ENCODE measurements around the gene FOXD2.
"Not testable (repeated sequence)": the region's sequence is repeated elsewhere in the genome, so short reads cannot be mapped to it uniquely, and the experiment has no call there.

Gene FOXD2

DNA sequence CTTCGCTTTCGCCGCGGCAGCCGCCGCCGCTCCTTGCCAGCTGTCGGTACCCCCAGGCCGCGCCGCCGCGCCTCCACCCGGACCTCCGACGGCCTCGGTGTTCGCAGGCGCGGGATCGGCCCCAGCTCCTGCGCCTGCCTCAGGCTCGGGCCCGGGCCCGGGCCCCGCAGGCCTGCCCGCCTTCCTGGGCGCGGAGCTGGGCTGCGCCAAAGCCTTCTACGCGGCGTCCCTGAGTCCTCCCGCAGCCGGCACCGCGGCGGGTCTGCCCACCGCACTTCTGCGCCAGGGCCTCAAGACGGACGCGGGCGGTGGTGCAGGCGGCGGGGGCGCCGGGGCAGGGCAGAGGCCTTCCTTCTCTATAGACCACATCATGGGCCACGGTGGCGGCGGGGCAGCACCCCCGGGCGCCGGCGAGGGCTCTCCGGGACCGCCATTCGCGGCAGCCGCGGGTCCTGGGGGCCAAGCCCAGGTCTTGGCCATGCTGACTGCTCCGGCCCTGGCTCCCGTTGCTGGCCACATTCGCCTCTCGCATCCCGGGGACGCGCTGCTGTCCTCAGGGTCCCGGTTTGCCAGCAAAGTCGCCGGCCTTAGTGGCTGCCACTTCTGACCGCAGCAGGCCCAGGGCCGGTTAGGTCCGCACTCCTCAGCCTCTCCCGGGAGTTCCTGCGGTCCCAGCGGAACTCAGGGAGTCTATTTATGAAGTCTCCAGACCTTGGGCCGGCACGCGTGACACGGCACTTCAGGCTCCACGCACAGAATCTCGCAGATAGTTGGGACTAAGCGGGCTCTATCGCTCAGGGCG lies 1.4 kb downstream of the FOXD2 start:
- DNase-seq (ENCODE audit: low read depth in 2 of 3, low spot score in 1 of 3) = no peak

DNA sequence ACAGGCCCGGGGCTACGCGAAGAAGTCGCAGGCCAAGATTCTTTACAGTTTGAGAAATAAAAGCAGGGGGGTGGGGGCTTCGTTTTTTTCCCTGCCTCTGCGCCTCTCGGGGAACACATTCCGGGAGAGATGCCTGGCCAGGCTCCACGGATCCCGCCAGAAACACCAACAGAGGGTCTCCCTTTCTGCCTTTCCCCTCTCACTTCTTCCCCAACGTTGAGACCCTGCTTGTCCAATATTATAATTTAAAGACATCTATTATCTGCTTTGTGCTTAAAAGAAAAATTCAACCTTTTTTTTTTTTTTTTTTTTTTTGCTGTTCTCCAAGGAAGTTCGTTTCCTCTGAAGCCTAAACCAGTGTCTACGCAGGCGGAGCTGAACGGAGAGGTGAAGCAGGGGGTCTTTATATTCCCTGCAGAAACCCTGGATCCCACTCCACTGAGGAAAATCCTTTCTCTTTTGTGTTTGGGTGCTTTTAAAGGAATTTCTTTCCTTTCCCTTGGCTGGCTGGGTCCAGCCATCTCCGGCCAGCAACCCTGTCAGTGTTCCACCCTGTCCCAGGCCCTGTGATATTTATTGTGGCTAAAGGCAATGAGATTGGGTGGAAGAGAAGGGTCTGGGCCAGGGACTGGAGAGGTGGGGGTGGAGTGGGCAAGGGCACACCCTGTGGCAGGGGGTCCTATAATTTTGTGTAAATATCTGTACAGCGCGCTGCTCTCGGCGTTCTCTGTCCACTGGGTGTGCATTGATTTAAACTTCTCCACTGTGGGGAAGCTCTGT lies 2.2 kb downstream of the FOXD2 start:
- no peak for DNase-seq (ENCODE audit: low read depth in 2 of 3, low spot score in 1 of 3)

DNA sequence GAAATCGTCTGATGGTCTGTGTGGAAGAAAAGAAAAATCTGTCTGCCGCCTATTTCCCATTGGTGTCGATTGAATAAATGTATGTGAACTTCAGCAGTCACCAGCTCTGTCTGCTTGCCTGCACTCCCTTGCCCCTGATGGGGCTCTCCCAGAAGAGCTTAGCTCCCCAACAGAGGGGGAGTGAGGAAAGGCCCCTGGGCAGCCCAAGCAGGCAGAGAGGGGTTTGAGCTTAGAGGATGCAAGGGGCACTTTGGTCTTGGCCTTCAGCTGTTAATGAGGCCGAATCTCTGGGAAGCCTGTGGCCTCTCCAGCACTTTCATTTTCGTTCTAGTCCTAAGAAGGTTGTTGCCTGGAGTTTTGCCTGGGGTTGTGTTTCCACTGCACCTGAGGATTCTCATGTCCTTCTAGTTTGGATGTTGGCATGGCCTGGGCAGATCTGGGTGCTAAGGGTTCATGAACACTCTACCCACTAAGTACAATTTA lies 2.8 kb downstream of the FOXD2 start:
- no peak for DNase-seq (ENCODE audit: low read depth in 2 of 3, low spot score in 1 of 3)

DNA sequence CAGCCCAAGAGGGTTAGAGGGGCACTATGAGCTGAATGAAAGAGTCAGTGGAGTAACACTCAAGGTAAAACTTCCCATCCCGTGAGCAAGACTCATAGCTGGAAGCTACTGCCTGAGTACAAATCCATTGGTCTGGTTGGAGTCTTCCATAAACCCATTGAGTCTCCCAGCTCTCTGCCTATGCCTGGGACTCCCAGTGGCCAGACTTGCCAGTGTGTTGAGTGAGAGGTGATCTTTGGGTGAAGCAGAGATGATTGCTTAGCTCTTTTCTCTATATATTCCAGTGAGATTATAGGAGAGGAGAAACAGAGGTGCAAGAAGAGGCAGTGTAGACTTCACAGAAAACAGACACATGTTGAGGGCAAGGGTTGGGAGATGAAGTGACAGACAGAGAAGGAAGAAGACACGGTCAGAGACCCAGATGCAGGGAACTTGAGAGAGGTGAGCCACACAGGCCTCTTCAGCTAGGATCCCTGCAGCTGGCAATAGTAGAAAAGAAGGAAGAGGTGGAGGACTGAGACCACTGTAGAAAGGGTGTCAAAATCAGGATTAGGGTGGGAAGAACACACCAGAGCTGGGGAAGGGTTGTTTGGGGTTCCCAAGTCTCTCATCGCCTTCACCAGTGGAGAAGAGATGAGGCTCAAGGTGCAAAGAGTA lies 3.7 kb downstream of the FOXD2 start:
- DNase-seq (ENCODE audit: low read depth in 2 of 3, low spot score in 1 of 3) = no peak

DNA sequence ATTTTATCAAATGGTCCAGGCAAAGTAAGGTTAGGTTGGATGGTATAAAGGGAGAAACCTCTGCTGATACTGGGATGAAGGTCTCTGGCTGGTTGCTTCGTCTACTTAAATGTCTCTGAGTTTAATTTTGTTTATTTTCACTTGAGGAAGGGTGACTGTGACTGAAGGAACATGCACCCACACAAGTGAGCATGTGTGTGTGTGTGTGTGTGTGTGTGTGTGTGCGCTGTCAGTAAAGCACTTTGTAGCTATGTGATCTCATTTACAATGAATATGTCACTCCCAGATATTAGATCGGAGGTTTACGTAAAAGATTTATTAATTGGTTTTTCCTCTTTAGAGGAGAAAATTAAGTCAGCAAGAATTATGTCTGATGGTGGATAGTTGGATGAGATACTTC lies 4.4 kb downstream of the FOXD2 start:
- DNase-seq (ENCODE audit: low read depth in 2 of 3, low spot score in 1 of 3) = no peak

DNA sequence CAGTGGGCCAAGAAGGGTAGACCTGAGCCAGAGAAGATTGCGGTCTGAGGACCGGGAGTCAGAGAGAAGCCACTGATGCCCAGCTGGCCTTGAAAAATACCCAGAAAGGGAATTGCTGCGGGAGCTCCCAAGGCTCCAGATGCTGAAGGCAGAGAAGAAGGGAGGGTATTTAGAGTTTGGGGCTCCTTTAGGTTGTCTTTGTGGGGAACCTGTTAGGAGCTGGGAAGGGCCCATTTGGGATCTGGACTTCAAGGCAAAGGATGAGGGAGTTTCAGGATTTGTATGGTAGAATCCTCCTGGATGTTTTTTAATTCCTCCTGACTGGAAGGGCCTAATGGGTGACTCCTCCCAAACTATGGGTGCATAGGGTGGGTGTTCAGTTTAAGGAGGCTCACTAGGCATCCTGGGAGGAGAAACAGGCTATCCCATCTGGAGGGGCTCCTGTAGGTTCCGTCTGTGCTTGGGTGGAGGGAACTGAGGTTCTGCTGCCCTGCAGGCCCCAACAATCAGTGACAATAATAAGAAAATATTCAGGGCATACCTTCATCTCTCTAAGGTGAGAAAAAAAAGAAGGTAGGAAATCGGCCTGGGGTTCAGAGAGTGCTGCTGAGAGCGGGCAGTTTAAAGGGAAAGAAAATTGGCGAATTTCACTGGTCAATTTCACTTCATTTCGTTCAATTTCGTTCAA lies 5.1 kb downstream of the FOXD2 start:
- DNase-seq (ENCODE audit: low read depth in 2 of 3, low spot score in 1 of 3) = no peak

DNA sequence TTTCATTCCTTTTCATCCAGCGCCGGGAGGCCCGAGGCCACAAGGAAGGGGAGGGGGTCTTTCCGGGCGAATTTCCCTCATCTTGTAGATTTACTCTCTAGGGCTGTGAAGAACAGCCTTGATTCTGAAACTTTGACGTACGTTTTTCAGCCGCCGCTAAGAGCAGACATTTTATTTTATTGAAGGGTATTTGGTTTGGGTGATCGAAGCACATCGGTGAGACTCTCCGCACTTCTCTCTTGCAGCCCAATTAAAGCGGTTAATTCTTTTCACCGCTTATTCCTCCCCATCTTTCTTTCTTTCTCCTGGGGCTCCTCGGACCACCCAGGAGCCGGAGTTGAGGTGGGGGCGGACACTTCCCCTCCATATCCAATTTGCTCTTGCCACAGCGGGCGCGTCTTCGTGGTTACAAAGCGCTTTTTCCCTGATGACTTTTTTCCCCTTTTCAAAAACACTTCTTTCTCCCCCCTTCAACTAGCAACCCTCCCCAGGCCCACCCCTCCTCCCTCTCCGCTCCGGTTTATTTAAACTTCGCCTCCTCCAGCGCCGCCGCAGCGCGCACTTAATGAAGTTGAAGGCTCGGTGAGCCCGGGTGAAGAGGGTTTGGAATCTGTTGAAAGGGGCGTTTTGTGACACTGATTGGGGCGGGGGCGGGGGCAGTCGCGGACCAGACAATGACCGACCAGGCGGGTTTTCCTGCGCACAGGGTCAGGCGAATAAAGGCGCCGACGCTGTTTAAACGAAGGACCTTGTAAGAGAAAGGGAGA lies 5.9 kb downstream of the FOXD2 start:
- DNase-seq (ENCODE audit: low read depth in 2 of 3, low spot score in 1 of 3) = no peak

DNA sequence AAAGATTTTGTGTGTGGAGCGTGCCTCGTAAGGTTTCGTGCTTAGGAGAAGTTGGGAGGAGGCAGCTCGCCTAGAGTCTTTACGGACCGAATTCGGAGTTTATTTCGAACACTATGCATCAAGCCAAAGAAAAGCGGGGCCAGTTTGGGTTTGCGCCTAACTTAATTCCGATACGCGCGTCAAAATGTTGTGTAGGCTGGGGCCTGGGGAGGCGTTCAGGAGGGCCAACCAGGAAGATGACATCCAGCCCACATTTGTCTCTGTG lies 6.4 kb downstream of the FOXD2 start:
- DNase-seq (ENCODE audit: low read depth in 2 of 3, low spot score in 1 of 3) = no peak

DNA sequence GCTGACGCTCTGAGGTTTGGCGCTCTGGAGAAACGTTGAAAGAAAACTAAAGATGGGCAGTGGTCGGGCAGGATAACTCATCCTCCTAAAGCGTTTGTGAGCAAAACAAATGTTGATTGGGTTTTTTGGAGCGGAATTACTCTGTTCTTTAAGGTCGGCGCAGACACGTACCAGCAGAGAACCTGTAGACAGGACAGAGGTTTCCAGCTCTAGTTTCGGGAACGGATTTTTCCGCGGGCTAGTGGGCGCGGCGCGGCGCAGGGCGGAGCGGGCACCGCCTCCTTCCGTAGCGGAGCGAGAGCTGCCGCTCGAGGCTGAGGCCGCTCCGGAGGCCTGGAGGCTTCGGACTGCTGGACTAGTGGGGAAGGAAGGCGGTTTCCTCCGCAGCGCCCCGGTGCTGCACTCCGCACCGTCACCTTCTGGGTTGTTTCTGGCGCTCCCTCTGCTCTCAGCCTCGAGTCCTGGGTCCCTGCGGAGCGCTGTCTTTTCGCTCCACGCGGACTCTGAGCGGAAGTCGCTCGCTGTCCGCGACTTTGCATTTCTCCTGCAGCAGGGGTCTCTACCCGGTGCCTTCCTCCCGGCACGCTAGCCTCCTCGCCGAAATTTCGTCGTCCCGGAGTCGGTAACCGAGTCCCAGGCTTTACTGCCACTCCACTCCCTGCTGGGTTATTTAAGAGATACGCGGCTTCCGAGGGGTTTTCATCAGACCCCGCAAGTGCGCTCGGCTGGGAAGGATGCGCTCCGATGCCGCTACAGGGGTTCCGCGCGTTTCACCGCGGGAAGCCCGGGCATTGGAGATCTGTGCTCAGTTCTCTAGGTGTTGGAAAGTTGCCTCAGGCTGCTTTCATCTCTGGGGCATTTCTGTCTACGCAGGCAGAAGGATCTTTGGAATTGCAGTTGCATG lies 7.0 kb downstream of the FOXD2 start:
- DNase-seq (ENCODE audit: low read depth in 2 of 3, low spot score in 1 of 3) = no peak

DNA sequence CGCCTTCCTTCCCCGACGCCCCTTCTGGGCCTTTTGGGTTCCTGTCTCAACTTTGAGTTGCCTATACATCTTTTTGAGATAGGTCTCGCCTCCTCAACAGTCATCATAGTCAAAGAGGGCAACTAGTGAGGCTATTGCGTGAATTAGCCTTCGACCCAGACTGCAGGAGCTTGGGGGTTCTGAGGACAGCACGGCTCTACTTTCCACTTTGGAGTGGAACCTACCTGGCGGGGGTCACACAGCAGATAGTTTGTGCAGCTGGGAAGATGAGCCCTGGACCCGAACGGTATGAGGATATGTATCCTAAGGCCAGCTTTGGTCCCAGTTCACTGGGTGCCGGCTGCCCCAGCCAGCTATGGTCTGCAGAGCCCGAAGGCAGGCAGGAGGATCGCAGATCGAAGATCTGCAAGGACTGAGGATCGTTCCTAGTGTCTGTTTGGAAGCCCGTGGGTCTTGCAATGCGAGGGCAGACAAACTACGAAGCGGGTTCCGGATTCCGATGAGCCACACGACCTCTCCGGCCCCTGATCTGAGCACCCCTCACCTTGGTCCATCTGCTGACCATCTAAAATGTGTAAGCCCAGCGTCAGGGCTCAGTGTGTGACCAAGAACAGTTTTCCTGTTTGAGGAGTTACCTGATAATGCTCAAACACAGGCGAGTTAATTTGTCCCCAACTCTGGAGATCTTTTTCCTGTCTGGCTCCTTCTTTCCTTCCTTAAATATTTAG lies 8.1 kb downstream of the FOXD2 start:
- DNase-seq (ENCODE audit: low read depth in 2 of 3, low spot score in 1 of 3) = no peak

DNA sequence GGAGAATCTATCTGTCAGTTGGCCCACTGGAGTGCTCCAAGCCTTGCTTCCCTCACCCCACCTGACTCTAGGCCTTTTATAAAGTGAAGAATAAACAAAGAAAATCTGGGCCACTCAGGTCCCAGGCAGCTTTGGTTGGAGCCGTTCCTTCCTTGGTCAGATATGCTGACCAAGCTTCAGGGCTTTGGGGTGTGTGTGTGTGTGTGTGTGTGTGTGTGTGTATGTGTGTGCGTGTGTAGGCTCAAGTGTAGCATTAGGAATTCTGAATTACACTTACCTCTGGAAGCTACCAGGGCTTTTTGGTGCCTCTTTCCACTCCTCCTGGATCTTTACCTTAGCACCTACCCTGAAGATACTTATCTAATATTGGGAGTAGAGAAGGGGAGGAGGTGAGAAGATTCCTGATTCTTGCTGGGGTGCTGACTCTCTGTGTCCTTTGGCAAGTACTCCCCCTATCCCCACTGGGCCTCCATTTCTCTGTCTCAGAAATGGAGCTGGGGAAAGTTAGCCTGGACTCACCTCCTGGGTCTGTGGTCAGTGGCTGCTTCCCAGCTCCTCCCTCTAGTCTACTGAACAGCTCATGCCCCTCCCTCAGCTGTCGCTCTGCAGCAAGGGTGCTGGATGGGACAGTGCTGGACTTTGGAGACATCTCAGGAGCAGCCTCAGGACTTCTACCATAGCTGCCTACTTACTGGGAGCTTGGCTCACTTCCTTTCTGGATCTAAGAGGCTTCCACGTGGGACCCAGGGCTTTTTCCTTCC lies 10.8 kb downstream of the FOXD2 start:
- DNase-seq (ENCODE audit: low read depth in 2 of 3, low spot score in 1 of 3) = no peak

DNA sequence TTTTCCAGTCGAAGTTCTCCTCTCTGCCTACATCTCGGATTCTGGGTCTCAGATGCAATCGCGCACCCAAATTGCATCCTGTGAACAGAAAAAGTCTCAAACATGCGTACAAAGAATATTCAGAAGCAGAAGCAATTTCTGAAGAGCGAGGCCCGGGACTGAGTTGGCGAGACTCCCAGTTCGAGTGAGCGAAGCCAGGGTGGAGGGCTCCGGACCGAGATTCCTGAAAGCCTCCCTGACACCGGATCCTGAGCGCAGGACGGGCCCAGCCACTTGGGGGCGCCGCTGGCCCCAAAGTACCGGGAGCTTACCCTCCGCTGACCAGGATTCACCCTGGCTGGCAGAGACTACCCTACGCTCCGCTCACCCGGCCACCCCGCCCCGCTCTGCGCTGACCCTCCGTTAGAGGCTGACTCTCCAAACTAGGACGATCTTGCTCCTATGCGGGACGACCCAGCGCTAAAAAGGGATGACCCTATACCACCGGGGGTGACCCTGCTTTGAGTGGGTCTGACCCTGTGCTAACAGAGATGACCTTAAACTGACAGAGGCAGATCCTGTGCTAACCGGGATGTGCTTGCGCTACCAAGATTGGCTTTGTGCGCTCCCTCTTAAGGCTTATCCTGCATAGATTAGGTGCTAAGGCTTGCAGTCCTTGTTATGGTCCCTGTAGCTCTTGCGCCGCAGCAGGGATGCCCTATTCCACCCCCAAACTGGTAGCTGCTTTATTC lies 12.1 kb downstream of the FOXD2 start:
- DNase-seq (ENCODE audit: low read depth in 2 of 3, low spot score in 1 of 3) = no peak

DNA sequence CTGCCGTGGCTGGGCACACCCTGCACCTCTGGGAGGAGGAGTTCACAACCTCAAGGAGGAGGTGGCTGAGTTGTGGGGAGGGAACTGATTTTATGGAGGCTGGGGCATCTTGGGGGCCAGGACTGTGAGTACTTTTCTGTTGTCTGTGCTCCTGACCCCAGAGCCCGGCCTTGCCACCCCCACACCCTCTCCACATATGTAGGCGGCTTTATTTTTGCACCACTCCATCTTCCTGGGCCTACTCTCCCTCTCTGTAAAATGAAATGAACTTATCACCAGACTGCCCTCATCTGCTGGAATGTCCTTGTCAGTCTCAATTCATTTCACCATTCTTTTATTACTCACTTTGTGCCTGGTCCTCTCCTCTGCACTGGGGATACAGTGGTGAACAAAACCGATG lies 12.8 kb downstream of the FOXD2 start:
- no peak for DNase-seq (ENCODE audit: low read depth in 2 of 3, low spot score in 1 of 3)

DNA sequence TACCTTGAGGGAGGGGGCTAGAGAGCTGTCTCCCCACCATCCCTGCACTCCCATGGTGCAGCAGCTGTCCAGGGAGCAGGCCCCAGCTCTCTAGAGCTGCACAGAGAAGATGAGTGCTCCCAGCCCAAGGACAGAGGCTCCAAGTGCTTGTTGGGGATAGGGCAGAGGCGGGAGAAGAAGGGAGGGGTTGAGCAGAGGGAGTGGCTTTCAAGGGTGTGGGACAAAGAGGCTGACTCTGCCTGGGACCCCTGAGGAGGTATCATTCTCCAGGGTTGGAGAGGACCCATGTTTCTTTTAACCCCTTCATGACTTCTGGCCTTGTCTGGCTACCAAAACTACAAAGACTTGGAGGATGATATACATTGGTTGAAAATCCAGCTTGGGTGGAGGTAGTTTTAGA lies 14.6 kb downstream of the FOXD2 start:
- no peak for DNase-seq (ENCODE audit: low read depth in 2 of 3, low spot score in 1 of 3)

DNA sequence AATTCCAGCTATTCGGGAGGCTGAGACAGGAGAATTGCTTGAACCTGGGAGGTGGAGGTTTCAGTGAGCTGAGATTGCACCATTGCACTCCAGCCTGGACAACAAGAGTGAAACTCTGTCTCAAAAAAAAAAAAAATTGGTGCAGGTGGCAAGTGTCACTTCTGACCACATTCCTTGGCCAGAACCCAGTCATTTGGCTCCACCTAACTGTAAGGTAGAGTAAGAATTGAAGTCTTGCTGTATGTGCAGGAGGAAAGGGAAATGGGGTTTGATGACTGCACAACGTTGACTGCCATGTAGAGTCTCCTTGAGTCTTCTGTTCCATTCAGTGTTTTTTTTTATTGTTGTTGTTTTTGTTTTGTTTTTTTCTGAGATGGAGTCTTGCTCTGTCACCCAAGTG lies 16.1 kb downstream of the FOXD2 start:
- DNase-seq (ENCODE audit: low read depth in 2 of 3, low spot score in 1 of 3) = not testable (repeated sequence)

DNA sequence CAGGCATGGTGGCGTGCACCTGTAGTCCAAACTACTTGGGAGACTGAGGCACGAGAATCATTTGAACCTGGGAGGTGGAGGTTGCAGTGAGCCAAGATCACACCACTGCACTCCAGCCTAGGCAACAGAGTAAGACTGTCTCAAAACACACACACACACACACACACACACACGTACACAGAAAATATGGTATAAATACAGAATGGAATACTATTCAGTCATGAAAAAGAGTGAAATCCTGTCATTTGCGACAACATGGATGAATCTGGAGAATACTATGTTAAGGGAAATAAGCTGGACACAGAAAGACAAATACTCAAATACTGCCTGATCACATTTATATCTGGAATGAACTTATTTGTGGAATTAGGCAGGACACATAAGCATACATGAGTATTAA lies 18.4 kb downstream of the FOXD2 start:
- DNase-seq (ENCODE audit: low read depth in 2 of 3, low spot score in 1 of 3) = no peak

DNA sequence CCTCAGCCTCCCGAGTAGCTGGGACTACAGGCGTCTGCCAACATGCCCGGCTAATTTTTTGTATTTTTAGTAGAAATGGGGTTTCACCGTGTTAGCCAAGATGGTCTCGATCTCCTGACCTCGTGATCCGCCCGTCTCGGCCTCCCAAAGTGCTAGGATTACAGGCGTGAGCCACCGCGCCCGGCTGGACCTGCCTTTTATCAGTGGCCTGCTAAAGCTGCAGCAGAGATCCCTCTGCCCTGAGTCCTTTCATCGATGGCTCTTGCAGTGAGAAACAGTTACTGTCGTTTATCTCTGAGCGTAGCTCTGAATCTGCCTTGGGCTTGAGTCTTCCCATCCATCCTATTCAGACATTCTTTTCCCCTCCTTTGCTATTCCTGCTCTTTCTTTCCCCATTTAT lies 19.7 kb downstream of the FOXD2 start:
- not testable (repeated sequence) for DNase-seq (ENCODE audit: low read depth in 2 of 3, low spot score in 1 of 3)

DNA sequence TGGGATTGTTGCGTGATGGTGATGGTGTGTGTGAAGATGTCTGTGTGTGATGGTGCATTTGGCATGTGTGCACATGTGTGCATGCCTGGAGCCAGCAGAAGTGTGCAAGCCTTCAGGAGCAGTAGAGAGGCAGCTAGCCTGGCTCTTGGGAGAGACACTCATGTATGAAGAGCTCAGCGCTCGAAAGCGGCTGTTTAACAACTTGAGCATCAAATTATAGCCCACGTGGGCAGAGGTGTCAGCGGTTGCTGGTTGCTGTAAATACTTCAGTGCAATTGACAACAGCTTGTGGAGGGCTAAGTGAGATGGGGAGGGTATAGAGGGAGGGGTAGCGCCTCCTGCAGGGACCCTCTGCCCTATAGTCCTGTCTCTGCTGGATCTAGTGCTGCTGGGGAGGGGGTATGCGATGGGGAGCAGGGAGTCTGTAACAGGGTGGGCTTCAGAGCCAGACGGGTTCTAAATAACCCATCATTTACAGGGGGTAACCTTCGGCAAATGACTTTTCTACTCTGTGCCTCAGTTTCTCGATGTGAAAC lies 21.5 kb downstream of the FOXD2 start:
- DNase-seq (ENCODE audit: low read depth in 2 of 3, low spot score in 1 of 3) = no peak
